Trophoblast cell (in vitro differentiated cells and primary cell): ENCODE measurements around the gene NDUFC1.
A peak's percentile ranks its signal among the peaks of the same experiment; 100 is the strongest.
"Not testable (repeated sequence)": the region's sequence is repeated elsewhere in the genome, so short reads cannot be mapped to it uniquely, and the experiment has no call there.

ENCODE experiments used
- DNase-seq, 2 donors: peaks; one replicate each; pipeline ENCODE4 v3.0.0-alpha.2; 2016
- H2AFZ ChIP-seq: 2 replicates; pipeline ENCODE4 v1.6.1; 2013; ENCODE audit warnings: low read length, moderate library complexity, mild to moderate bottlenecking; ENCODE audit not compliant: insufficient read depth, poor library complexity
- H2AK5ac ChIP-seq: 2 replicates; pipeline ENCODE4 v1.6.1; 2013; ENCODE audit warnings: mild to moderate bottlenecking, low read length
- H2BK120ac ChIP-seq: 2 replicates; pipeline ENCODE4 v1.6.1; 2013; ENCODE audit warnings: low read length, mild to moderate bottlenecking, moderate library complexity; ENCODE audit not compliant: insufficient read depth, poor library complexity
- H2BK12ac ChIP-seq: 2 replicates; pipeline ENCODE4 v1.6.1; 2013; ENCODE audit warnings: mild to moderate bottlenecking, low read length, moderate library complexity
- H2BK5ac ChIP-seq: 2 replicates; pipeline ENCODE4 v1.6.1; 2013; ENCODE audit warnings: low read length, low read depth, moderate library complexity, mild to moderate bottlenecking; ENCODE audit not compliant: poor library complexity
- H3K14ac ChIP-seq: 2 replicates; pipeline ENCODE4 v1.6.1; 2013; ENCODE audit warnings: mild to moderate bottlenecking, low read length
- H3K18ac ChIP-seq: 2 replicates; pipeline ENCODE4 v1.6.1; 2013; ENCODE audit warnings: mild to moderate bottlenecking, low read length
- H3K23ac ChIP-seq: 2 replicates; pipeline ENCODE4 v1.6.1; 2013; ENCODE audit warnings: low read length
- H3K27ac ChIP-seq: 2 replicates; pipeline ENCODE4 v1.5.1; 2013; ENCODE audit warnings: low read depth, mild to moderate bottlenecking, inconsistent platforms, low read length, moderate library complexity
- H3K27me3 ChIP-seq: 2 replicates; pipeline ENCODE4 v1.6.1; 2013; ENCODE audit warnings: inconsistent platforms, mild to moderate bottlenecking, low read length, moderate library complexity; ENCODE audit not compliant: insufficient read depth
- H3K36me3 ChIP-seq, 2 experiments: 1 replicate in 1 of 2; 2 replicates in 1 of 2; pipeline ENCODE4 v1.6.1; 2013; ENCODE audit warnings: low read length in 2 of 2, mild to moderate bottlenecking in 2 of 2, moderate library complexity in 1 of 2; ENCODE audit not compliant: insufficient read depth in 2 of 2, control insufficient read depth in 1 of 2
- H3K4ac ChIP-seq: 2 replicates; pipeline ENCODE4 v1.6.1; 2013; ENCODE audit warnings: low read depth, mild to moderate bottlenecking, low read length, moderate library complexity
- H3K4me1 ChIP-seq, 2 experiments: 1 replicate in 1 of 2; 2 replicates in 1 of 2; pipeline ENCODE4 v1.6.1; 2013; ENCODE audit warnings: low read length in 2 of 2, mild to moderate bottlenecking in 2 of 2, moderate library complexity in 1 of 2; ENCODE audit not compliant: insufficient read depth in 2 of 2, control insufficient read depth in 1 of 2
- H3K4me2 ChIP-seq: 2 replicates; pipeline ENCODE4 v1.6.1; 2013; ENCODE audit warnings: inconsistent platforms, mild to moderate bottlenecking, low read length, moderate library complexity
- H3K4me3 ChIP-seq: 2 replicates; pipeline ENCODE4 v1.5.1; 2013; ENCODE audit warnings: mild to moderate bottlenecking, low read depth, low read length, inconsistent platforms
- H3K79me1 ChIP-seq: one replicate; pipeline ENCODE4 v1.6.1; 2013; ENCODE audit warnings: low read length
- H3K79me2 ChIP-seq: 2 replicates; pipeline ENCODE4 v1.6.1; 2013; ENCODE audit warnings: low read length, mild to moderate bottlenecking; ENCODE audit not compliant: control insufficient read depth, insufficient read depth, poor library complexity
- H3K9ac ChIP-seq: 2 replicates; pipeline ENCODE4 v1.6.1; 2013; ENCODE audit warnings: mild to moderate bottlenecking, low read length
- H3K9me3 ChIP-seq: 2 replicates; pipeline ENCODE4 v1.6.1; 2013; ENCODE audit warnings: low read depth, mild to moderate bottlenecking, control low read depth, inconsistent platforms, low read length; ENCODE audit not compliant: insufficient read depth
- H4K12ac ChIP-seq: 2 replicates; pipeline ENCODE4 v1.6.1; 2013; ENCODE audit warnings: low read depth, mild to moderate bottlenecking, low read length, moderate library complexity
- H4K8ac ChIP-seq: 2 replicates; pipeline ENCODE4 v1.6.1; 2013; ENCODE audit warnings: low read depth, mild to moderate bottlenecking, low read length, moderate library complexity
- H4K91ac ChIP-seq: one replicate; pipeline ENCODE4 v1.6.1; 2013; ENCODE audit warnings: low read depth, mild to moderate bottlenecking, low read length, moderate library complexity
- WGBS: extraction: QIAGEN DNeasy Blood & Tissue Kit; methylation state at CpG from one replicate; pipeline ENCODE4 v1.1.7; 2013; ENCODE audit warnings: missing lambda C conversion rate; ENCODE audit not compliant: insufficient read length, insufficient coverage; ENCODE audit errors: extremely low coverage; 5-methylcytosine and 5-hydroxymethylcytosine counted together

NDUFC1 gene

GRCh38 chr4:139265654-139266053 lies 36.6 kb downstream of the NDUFC1 start:
- H2AFZ ChIP-seq: no peak overlapping the region
- H3K27ac ChIP-seq: no peak overlapping the region
- no peak overlapping the region for H3K4ac ChIP-seq
- H3K14ac ChIP-seq: no peak overlapping the region
- H3K79me2 ChIP-seq: no peaks in the 10 kb centered on the region
- no peak overlapping the region for H3K4me2 ChIP-seq
- no peaks in the 10 kb centered on the region for H3K27me3 ChIP-seq
- H4K91ac ChIP-seq: no peak overlapping the region
- H2BK12ac ChIP-seq: no peak overlapping the region
- H3K9me3 ChIP-seq: no peaks in the 10 kb centered on the region
- H2BK5ac ChIP-seq: no peak overlapping the region
- no peak overlapping the region for H3K9ac ChIP-seq
- peaks cover 4% of the 10 kb centered on the region in 2 experiments for H3K4me1 ChIP-seq
- H2AK5ac ChIP-seq: no peak overlapping the region
- DNase-seq: no peak
- H3K4me3 ChIP-seq: no peak overlapping the region
- no peaks in the 10 kb centered on the region for H3K36me3 ChIP-seq
- WGBS: no CpG with 5 or more reads among the region's 3 CpGs
- H4K8ac ChIP-seq: no peak overlapping the region
- H4K12ac ChIP-seq: no peak overlapping the region
- no peak overlapping the region for H2BK120ac ChIP-seq
- H3K23ac ChIP-seq: no peak overlapping the region
- H3K18ac ChIP-seq: no peak overlapping the region
- H3K79me1 ChIP-seq: peaks cover 2% of the 10 kb centered on the region

DNA sequence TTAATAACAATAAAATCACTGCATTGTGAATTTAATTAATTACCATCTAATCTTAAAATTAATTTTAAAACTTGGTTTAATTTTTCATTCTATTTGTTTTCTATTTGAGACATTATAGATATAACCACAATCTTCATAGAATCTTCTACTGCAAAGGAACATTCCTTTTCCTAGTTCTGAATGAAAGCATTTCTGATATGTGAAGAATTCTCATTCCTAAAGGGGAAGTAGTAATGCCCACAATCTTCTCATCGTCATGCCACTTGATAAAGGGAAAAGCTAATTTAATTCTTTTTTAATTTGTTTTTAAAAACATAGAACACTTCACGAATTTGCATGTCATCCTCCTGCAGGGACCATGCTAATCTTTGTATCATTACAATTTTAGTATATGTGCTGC lies 45.9 kb downstream of the NDUFC1 start:
- Histone ChIP-seq H2BK5ac (no peak overlapping the region), H3K4me2 (no peak overlapping the region), H2AFZ (no peak overlapping the region), H4K8ac (no peak overlapping the region), H3K27ac (no peak overlapping the region), H2AK5ac (no peak overlapping the region), H3K4ac (no peak overlapping the region), H3K79me2 (no peaks in the 10 kb centered on the region), H3K4me3 (no peak overlapping the region), H3K79me1 (no peaks in the 10 kb centered on the region), H2BK12ac (no peak overlapping the region), H3K14ac (no peak overlapping the region), H3K27me3 (no peaks in the 10 kb centered on the region), H4K91ac (no peak overlapping the region), H3K18ac (no peak overlapping the region), H3K23ac (no peak overlapping the region), H4K12ac (no peak overlapping the region), H3K9ac (no peak overlapping the region), H3K4me1 (no peaks in the 10 kb centered on the region), H3K36me3 (no peaks in the 10 kb centered on the region), H2BK120ac (no peak overlapping the region), H3K9me3 (no peaks in the 10 kb centered on the region)
- no CpG with 5 or more reads among the region's 2 CpGs for whole genome bisulfite sequencing
- peak in 1 of 2 donors; percentile 57 for DNase-seq

- H3K36me3 ChIP-seq, H3K23ac ChIP-seq, H3K4me1 ChIP-seq, H2AK5ac ChIP-seq, H3K9ac ChIP-seq, H3K4me3 ChIP-seq, H3K14ac ChIP-seq, H3K27me3 ChIP-seq, H3K9me3 ChIP-seq, H2BK12ac ChIP-seq, H3K27ac ChIP-seq, H2BK5ac ChIP-seq, H4K12ac ChIP-seq, H3K4me2 ChIP-seq, H4K91ac ChIP-seq, H3K18ac ChIP-seq, H2BK120ac ChIP-seq, H4K8ac ChIP-seq, H3K4ac ChIP-seq, H3K79me2 ChIP-seq, H2AFZ ChIP-seq, H3K79me1 ChIP-seq: not testable (repeated sequence)
- WGBS: no CpG with 5 or more reads among the region's 6 CpGs
- DNase-seq: peak; percentile 59 to 80
Measured at GRCh38 chr4:139255581-139255980, 46.7 kb downstream of the NDUFC1 start.

- Histone ChIP-seq H2BK12ac (no peak overlapping the region), H3K23ac (no peak overlapping the region), H3K36me3 (no peaks in the 10 kb centered on the region), H3K4me1 (no peaks in the 10 kb centered on the region), H3K4me2 (no peak overlapping the region), H3K9ac (no peak overlapping the region), H2BK5ac (no peak overlapping the region), H3K27me3 (no peaks in the 10 kb centered on the region), H3K79me2 (no peaks in the 10 kb centered on the region), H3K18ac (no peak overlapping the region), H3K27ac (no peak overlapping the region), H4K91ac (no peak overlapping the region), H3K79me1 (no peaks in the 10 kb centered on the region), H3K9me3 (no peaks in the 10 kb centered on the region), H4K12ac (no peak overlapping the region), H4K8ac (no peak overlapping the region), H3K4ac (no peak overlapping the region), H2AFZ (no peak overlapping the region), H3K4me3 (no peak overlapping the region), H2BK120ac (no peak overlapping the region), H2AK5ac (no peak overlapping the region), H3K14ac (no peak overlapping the region)
- no peak for DNase-seq
- WGBS: no CpG with 5 or more reads among the region's 3 CpGs
Measured at GRCh38 chr4:139253713-139254112, 48.6 kb downstream of the NDUFC1 start.
